HepG2 (cell line): Measurements from ENCODE around the gene ZCWPW2.

Experiments used
- AFF4 ChIP-seq: sonication (generic); formaldehyde crosslinking; IDR thresholded peaks from 2 replicates; pipeline ENCODE4 v1.4.0; 2020; ENCODE audit warnings: missing genetic modification reagents
- PITX1 ChIP-seq: sonication (generic); formaldehyde crosslinking; IDR thresholded peaks from 2 replicates; pipeline ENCODE4 v1.5.1; 2020; ENCODE audit warnings: mild to moderate bottlenecking, missing genetic modification reagents
- ZNF274 ChIP-seq: sonication (generic); formaldehyde crosslinking; IDR thresholded peaks from 2 replicates; pipeline ENCODE4 v1.5.1; 2020; ENCODE audit warnings: mild to moderate bottlenecking, missing genetic modification reagents
- ZNF556 ChIP-seq: sonication (generic); formaldehyde crosslinking; IDR thresholded peaks from 2 replicates; pipeline ENCODE4 v1.4.0; 2020; ENCODE audit warnings: mild to moderate bottlenecking, missing genetic modification reagents, borderline replicate concordance

- TF ChIP-seq ZNF556 (no peak), AFF4 (CRISPR knock-in tag) (no peak), PITX1 (CRISPR knock-in tag) (no peak), ZNF274 (CRISPR knock-in tag) (no peak)
These were observed 20.1 kb upstream of the ZCWPW2 start for GRCh38 chr3:28328188-28329151.
